PFSK-1 (cell line): ENCODE results near the gene AP1G2.

Experiments used
- FOXP2 ChIP-seq: optimal IDR thresholded peaks from 2 replicates; pipeline ENCODE3; 2011; ENCODE audit warnings: borderline replicate concordance, control low read depth, inconsistent platforms; ENCODE audit not compliant: insufficient read depth; ENCODE audit errors: extremely low read length, extremely low read depth
- POLR2AphosphoS5 ChIP-seq: IDR thresholded peaks from 2 replicates; pipeline ENCODE4 v1.6.1; 2012; ENCODE audit warnings: low read depth, mild to moderate bottlenecking, control low read depth, low read length, moderate library complexity
- SIN3A ChIP-seq: IDR thresholded peaks from 2 replicates; pipeline ENCODE4 v1.6.1; 2012; ENCODE audit warnings: mild to moderate bottlenecking, low read length, moderate library complexity, borderline replicate concordance; ENCODE audit not compliant: insufficient read depth
- TAF1 ChIP-seq: IDR thresholded peaks from 2 replicates; pipeline ENCODE4 v1.6.1; 2012; ENCODE audit warnings: low read length, control low read depth, borderline replicate concordance; ENCODE audit not compliant: insufficient read depth
- TF ChIP-seq, protein P1 (sequence below), 2 experiments: IDR thresholded peaks; 2 replicates each; pipeline versions ENCODE4 v1.6.1 to v1.8.0; 2011 to 2012; ENCODE audit warnings: low read depth in 2 of 2, low read length in 2 of 2, control low read depth in 1 of 2, inconsistent platforms in 1 of 2, mild to moderate bottlenecking in 1 of 2, moderate library complexity in 1 of 2; ENCODE audit not compliant: insufficient read depth in 1 of 2

AP1G2 gene

GRCh38 chr14:23564181-23564812 lies 3.3 kb downstream of the AP1G2 start:
- TF ChIP-seq, protein P1, sequence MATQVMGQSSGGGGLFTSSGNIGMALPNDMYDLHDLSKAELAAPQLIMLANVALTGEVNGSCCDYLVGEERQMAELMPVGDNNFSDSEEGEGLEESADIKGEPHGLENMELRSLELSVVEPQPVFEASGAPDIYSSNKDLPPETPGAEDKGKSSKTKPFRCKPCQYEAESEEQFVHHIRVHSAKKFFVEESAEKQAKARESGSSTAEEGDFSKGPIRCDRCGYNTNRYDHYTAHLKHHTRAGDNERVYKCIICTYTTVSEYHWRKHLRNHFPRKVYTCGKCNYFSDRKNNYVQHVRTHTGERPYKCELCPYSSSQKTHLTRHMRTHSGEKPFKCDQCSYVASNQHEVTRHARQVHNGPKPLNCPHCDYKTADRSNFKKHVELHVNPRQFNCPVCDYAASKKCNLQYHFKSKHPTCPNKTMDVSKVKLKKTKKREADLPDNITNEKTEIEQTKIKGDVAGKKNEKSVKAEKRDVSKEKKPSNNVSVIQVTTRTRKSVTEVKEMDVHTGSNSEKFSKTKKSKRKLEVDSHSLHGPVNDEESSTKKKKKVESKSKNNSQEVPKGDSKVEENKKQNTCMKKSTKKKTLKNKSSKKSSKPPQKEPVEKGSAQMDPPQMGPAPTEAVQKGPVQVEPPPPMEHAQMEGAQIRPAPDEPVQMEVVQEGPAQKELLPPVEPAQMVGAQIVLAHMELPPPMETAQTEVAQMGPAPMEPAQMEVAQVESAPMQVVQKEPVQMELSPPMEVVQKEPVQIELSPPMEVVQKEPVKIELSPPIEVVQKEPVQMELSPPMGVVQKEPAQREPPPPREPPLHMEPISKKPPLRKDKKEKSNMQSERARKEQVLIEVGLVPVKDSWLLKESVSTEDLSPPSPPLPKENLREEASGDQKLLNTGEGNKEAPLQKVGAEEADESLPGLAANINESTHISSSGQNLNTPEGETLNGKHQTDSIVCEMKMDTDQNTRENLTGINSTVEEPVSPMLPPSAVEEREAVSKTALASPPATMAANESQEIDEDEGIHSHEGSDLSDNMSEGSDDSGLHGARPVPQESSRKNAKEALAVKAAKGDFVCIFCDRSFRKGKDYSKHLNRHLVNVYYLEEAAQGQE (IDR thresholded peaks at IDR 0.05; ENCODE audit: insufficient read depth in 1 of 2, low read depth in 2 of 2, low read length in 2 of 2), result no peak
- TF ChIP-seq TAF1, result no peak
- TF ChIP-seq POLR2AphosphoS5, result no peak
- no peak for TF ChIP-seq FOXP2
- no peak for TF ChIP-seq SIN3A

- TF ChIP-seq SIN3A, result no peak
- TF ChIP-seq, protein P1 (IDR thresholded peaks at IDR 0.05; ENCODE audit: insufficient read depth in 1 of 2, low read depth in 2 of 2, low read length in 2 of 2), result no peak
- TF ChIP-seq TAF1, result no peak
- TF ChIP-seq POLR2AphosphoS5, result no peak
- TF ChIP-seq FOXP2, result no peak
Measured at GRCh38 chr14:23563473-23564180, 4.0 kb downstream of the AP1G2 start.

DNA sequence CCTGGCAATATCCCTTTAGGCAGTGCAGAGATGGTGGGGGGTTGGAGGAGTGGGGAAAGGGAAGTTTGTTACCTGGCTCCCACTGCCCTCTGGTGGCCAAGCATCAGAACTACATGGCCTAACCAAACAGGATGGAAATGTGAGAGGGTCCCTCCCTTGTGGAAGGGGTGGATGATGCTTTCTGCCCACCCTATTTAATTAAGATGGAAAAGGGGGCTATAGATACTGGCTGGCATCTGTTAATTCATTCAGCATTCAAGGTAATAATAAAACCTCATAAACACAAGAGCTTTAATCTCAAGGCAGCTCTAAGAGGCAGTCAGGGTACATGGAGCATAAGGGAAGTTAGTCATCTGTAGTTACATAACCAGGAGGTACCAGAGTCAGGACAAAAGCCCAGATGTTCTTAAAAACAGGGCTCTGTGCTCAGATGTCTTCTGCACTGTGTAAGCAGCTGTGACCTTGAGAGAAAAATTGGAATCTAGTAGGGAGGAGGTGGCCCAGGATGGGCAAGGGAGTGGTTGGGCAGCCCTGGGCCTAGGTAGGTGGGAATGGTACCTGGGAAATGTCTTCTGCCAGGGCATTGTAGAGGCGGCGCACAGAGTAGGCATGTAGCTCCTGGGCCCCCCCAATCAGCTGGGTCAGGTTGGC lies 4.6 kb downstream of the AP1G2 start:
- TF ChIP-seq POLR2AphosphoS5 (no peak), FOXP2 (no peak), TAF1 (no peak), SIN3A (no peak)
- TF ChIP-seq, protein P1 (IDR thresholded peaks at IDR 0.05; ENCODE audit: insufficient read depth in 1 of 2, low read depth in 2 of 2, low read length in 2 of 2), result no peak; a peak in 1 of 4 replicates

GRCh38 chr14:23561873-23562821 lies 5.4 kb downstream of the AP1G2 start:
- TF ChIP-seq TAF1, result no peak

GRCh38 chr14:23561259-23561658 lies 6.3 kb downstream of the AP1G2 start:
- no peak for TF ChIP-seq FOXP2
- no peak for TF ChIP-seq POLR2AphosphoS5
- no peak for TF ChIP-seq SIN3A
- TF ChIP-seq TAF1, result no peak
- TF ChIP-seq, protein P1 (IDR thresholded peaks at IDR 0.05; ENCODE audit: insufficient read depth in 1 of 2, low read depth in 2 of 2, low read length in 2 of 2), result no peak
